Epithelial cell of esophagus (primary cell): ENCODE results near the gene CHN2.

ENCODE experiments used
- DNase-seq: peaks from one replicate; pipeline ENCODE4 v3.0.0; 2010; ENCODE audit warnings: low read depth
- H3K4me3 ChIP-seq: 2 replicates; pipeline ENCODE4 v1.5.1; 2011; ENCODE audit warnings: mild to moderate bottlenecking, low read length, control low read depth
- CTCF ChIP-seq: IDR thresholded peaks from 2 replicates; pipeline ENCODE4 v1.5.1; 2011; ENCODE audit warnings: low read depth, mild to moderate bottlenecking, low read length, control low read depth, inconsistent platforms; ENCODE audit not compliant: insufficient read depth; ENCODE audit errors: missing control alignments

The CHN2 gene

GRCh38 chr7:29405891-29406290 is 211.3 kb downstream of the CHN2 start:
- DNase-seq = no peak
- H3K4me3 ChIP-seq = no peak overlapping the region
- no peak for TF ChIP-seq CTCF

- DNase-seq = no peak
- H3K4me3 ChIP-seq = no peak overlapping the region
These were observed 211.8 kb downstream of the CHN2 start for GRCh38 chr7:29406366-29406765.

GRCh38 chr7:29408841-29409243 is 214.3 kb downstream of the CHN2 start:
- DNase-seq = peak; percentile 66
- no peak overlapping the region for H3K4me3 ChIP-seq
- peak; percentile 77 for TF ChIP-seq CTCF

More at GRCh38 chr7:29406366-29406765, 211.8 kb downstream of the CHN2 start:
- no peak for TF ChIP-seq CTCF

GRCh38 chr7:29410996-29411395 is 216.4 kb downstream of the CHN2 start:
- TF ChIP-seq CTCF = no peak
- no peak for DNase-seq
- H3K4me3 ChIP-seq = no peak overlapping the region

- DNase-seq = no peak
- no peak overlapping the region for H3K4me3 ChIP-seq
- no peak for TF ChIP-seq CTCF
These were observed 218.3 kb downstream of the CHN2 start for GRCh38 chr7:29412912-29413311.

- H3K4me3 ChIP-seq = no peak overlapping the region
- peak; percentile 92 for DNase-seq
- no peak for TF ChIP-seq CTCF
These were observed 219.1 kb downstream of the CHN2 start for GRCh38 chr7:29413626-29414136.

- DNase-seq = no peak
- no peak overlapping the region for H3K4me3 ChIP-seq
- TF ChIP-seq CTCF = no peak
These were observed 219.6 kb downstream of the CHN2 start for GRCh38 chr7:29414216-29414615.
